GM19099 (cell line): ENCODE results near the gene COG6.

Experiments
- POLR2A ChIP-seq: IDR thresholded peaks from 3 replicates; pipeline ENCODE4 v1.6.1; 2011; ENCODE audit warnings: low read depth; ENCODE audit not compliant: insufficient read length; ENCODE audit errors: extremely low read depth

Gene COG6

DNA sequence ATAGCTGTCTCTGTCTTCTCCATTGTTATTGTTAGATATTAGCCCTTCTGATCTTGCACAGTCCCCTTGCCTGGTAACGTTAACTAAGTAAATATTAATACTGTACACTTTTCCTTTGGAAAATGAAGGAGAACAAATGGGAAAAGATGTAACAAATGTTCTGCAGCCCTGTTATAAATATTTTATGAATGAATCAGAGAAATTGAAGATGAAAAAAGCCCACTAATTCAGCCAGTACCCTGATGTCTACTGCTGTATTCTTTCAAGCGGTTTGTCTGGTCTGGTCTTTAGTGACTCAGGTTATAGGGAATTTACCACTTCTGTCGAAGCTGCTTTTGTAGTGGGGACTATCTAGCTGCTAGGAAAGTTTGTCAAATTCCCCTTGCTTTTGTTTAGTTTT, 121.0 kb downstream of the COG6 start:
- no peak for TF ChIP-seq POLR2A

DNA sequence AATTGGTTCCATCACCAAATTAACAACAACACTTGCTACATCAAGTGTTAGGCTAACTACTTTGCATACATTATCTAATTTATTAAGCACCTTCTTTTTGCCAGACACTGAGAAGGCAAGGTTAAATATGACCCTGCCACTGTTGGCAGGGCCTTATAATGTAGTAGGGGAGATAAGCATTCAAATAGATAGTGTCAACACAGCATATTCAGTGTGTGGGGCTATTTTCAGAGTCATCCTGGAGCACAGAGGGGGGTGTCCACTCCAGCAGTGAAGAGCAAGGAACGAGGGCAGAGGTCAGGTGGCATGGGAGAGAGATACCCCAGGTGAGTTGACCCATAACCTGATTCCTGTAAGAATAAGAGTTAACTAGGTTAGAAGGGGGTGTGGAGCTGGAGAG, 121.6 kb downstream of the COG6 start:
- TF ChIP-seq POLR2A, result no peak

DNA sequence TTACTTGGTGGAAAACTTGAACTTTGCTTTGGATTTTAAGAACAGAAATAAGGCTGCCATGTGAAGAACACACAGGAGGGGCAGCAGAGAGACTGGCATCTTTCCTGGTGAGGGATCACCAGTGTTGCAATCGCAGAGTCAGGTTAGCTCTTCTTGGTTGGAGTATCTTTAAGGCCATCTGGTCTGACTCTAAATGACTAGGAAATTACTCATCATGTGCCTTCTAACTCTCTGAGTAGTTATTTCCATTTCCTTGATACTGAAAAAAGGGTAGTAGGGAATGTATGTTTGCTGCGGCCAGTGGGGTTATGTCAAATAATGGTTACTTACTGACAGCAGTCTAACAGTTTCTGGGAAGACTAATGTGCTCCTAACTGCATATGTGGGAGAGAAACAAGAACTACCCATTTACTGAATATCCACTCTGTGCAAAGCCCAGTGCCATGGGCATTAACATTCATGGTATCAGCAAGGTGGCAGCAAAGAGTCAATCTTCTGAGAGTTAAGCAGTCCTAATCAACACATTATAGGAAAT, 122.1 kb downstream of the COG6 start:
- no peak for TF ChIP-seq POLR2A

DNA sequence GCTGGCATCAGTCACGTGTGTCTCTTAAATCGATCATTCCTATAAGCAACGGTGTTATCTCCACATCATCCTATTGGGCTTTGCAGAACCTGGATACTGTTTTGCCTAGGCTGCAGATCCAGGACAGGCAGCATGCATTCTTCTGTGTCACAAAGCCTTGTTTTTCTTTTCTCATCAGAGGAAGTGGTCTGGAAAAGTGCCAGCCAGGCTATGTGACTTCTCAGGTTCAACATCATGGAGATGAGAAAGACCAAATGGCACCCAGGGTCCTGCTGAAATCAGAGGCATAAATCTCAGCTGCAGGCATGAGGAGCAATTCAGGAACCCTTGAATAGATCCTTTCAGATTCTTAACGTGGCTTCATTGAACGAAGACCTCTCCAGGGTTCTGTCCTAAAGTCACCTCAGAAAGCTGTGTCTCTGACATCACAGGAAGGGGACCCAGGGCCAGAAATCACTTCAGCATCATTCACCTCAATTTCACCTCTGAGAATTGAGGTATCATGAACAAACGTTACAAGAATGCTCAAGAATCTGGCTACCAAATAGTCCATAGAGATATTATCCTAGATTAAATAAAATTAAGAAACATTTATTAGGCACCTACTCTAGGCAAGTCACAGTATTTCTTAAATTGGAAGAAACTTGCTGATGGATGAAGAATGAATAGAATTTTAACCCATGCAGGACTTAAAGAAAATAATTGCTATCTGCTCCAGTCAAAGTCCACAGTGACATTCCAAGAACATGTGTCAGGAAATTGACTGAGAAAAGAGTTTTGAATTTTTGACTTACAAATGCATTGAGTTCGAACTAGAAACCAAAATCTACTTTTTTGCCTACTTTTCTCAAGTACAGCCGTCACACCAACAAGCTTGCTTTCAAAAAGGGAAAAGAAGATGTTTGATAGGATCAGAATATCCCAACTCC, 124.1 kb downstream of the COG6 start:
- TF ChIP-seq POLR2A, result no peak

DNA sequence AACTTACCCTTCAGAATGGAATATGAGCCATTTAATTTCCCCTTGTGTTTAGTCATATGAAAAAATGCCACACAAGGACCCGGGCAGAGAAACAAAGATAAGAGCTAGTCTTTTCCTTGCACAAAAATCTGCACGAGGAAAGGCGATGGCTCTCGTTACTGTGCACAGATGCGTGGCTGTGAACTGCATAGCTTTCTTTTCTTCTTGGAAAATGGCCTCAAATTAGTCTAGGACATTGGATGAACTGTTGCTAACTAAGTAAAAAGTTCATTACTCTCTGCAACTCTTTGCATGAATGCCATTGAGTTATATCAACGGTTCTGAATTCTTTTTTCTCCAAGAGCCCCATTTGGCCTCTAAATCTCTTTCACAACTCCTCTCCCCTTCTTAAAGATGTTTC, 125.2 kb downstream of the COG6 start:
- no peak for TF ChIP-seq POLR2A

DNA sequence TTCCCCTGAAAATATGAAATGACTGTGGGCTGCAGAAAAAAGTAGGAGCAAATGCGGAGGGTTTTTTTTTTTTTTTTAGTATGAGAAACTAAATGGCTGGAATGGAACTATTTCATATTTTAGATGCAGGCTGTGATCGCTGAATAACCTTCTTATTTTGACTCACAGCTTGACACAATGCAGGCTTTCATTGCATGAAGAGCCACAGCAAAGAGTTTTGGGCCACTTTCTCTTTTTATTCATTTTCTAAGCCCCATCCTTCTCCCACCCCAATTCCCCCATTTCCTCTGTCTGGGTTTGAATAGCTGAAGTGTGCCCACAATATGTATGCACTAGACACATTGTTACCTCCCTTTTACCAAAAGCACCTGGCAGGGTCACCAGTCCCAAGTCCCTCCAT, 125.9 kb downstream of the COG6 start:
- no peak for TF ChIP-seq POLR2A

DNA sequence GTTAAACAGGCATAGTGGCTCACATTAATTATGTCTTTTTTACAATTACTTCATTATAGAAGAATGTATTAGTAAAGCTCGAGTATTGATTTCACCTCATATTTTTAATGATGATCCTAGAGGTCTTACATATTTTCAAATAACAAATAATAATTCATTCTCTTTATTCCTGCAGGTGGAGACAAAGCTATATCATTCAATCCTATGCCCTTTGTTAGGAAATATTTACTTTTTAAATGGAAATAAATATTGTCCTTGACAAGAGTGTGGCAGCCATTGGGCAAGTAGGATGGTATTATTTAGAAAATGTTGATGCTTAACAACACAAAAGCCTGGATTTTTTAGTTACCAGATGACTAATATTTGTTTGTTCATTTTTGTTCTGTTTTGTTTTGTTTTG, 127.6 kb downstream of the COG6 start:
- no peak for TF ChIP-seq POLR2A

- TF ChIP-seq POLR2A, result no peak
Observed at GRCh38 chr13:39784347-39784746, 128.9 kb downstream of the COG6 start.

- no peak for TF ChIP-seq POLR2A
Observed at GRCh38 chr13:39786091-39786490, 130.6 kb downstream of the COG6 start.

DNA sequence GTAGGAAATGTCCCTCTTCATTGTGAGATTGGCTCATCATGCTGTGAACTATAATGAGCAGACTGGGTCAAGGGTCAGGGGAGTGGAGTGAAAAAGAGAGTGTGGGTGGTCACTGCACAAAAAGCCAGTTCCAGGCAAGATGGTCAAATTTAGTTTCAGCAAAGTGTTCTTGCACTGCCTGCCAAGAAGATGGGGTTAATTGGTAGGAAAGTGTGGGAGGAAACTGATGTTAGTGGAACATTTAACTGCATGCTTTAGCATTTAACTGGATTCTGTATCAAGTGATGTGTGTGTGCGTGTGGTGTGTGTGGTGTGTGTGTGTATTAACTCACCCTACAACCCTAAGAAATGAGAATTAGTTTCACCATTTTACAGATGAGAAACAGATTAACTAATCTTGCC, 131.6 kb downstream of the COG6 start:
- no peak for TF ChIP-seq POLR2A

DNA sequence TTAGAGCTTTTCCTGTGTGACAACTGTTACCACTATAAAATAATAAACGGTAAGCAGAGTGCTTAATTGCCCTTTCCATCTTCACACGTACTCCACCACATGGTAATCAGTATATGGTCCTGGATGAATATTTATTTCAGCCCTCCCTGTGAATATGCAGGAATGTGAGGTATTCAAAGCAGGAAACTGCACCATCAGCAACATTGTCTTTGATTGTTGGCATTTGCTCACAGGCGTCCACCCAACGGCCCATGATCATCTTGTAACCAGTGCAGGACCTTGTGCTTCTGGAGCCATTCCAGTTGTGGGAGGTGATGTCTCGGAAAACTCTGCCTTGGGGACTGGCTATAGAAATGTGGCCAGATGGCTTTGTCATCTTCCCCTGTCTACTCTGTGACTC, 132.6 kb downstream of the COG6 start:
- TF ChIP-seq POLR2A, result no peak

DNA sequence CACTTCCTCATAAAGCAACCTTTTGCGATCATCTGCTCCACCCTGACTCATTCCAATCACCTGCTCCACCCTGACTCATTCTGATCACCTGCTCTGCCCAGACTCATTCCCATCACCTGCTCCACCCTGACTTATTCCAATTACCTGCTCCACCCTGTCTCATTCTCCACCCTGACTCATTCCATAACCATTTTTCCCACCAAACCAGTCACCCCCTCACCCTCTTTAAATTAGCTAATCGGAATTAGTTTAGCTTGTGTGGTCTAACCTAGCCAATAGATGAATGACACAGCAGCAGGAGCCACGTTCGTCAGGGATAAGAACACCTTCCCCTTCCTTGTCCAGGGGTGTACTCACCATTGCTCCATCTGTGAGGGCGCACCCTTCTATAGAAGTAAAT, 134.0 kb downstream of the COG6 start:
- no peak for TF ChIP-seq POLR2A
